Stomach (tissue), 9 donors: ENCODE data around the gene MRPL2. TPM values are rescaled to one million over a fixed set of nuclear protein-coding genes. Genes with fewer than 3 reads are reported as not detected.
"Not testable (repeated sequence)": the region's sequence is repeated elsewhere in the genome, so short reads cannot be mapped to it uniquely, and the experiment has no call there.

Experiments used
- DNase-seq, 2 donors: peaks; one replicate each; pipeline versions ENCODE4 v3.0.0 to v3.0.0-alpha.2; 2013 to 2019
- H3K27ac ChIP-seq, 5 donors: fragments of 200-600 bp in 4 of 5; sonication (generic) in 4 of 5; one replicate each; pipeline ENCODE4 v1.5.1; 2013 to 2019; ENCODE audit warnings: mild to moderate bottlenecking in 1 of 5, moderate library complexity in 1 of 5
- H3K27me3 ChIP-seq, 3 donors: fragments of 200-600 bp; sonication (generic); one replicate each; pipeline ENCODE4 v1.5.1; 2017 to 2019; ENCODE audit warnings: mixed run types in 1 of 3
- H3K36me3 ChIP-seq, 4 donors: fragments of 200-600 bp; sonication (generic); 1 replicate in 3 of 4; 2 replicates in 1 of 4; pipeline ENCODE4 v1.5.1; 2016 to 2019
- H3K4me1 ChIP-seq, 4 donors: fragments of 200-600 bp; sonication (generic); one replicate each; pipeline ENCODE4 v1.5.1; 2016 to 2019
- H3K4me3 ChIP-seq, 4 donors: fragments of 200-600 bp; sonication (generic) in 3 of 4; one replicate each; pipeline ENCODE4 v1.5.1; 2016 to 2019; ENCODE audit warnings: mild to moderate bottlenecking in 1 of 4
- H3K9me3 ChIP-seq, 4 donors: fragments of 200-600 bp; sonication (generic); one replicate each; pipeline ENCODE4 v1.5.1; 2016 to 2019
- CTCF ChIP-seq, 7 experiments: fragments of 450-650 bp in 4 of 7; fragments of 200-600 bp in 3 of 7; sonication (generic) in 3 of 7; IDR thresholded peaks; one replicate each; pipeline ENCODE4 v1.5.1; 2016 to 2019; ENCODE audit warnings: antibody characterized with exemption in 7 of 7, control low read depth in 2 of 7, mild to moderate bottlenecking in 1 of 7
- EP300 ChIP-seq: sonication (generic); formaldehyde crosslinking; IDR thresholded peaks from one replicate; pipeline ENCODE4 v1.6.1; 2017; ENCODE audit warnings: antibody characterized with exemption
- POLR2A ChIP-seq, 4 donors: fragments of 450-650 bp; IDR thresholded peaks; one replicate each; pipeline ENCODE4 v1.6.1; 2016; ENCODE audit warnings: antibody characterized with exemption in 4 of 4, control low read depth in 2 of 4, mild to moderate bottlenecking in 1 of 4, moderate library complexity in 1 of 4
- POLR2AphosphoS5 ChIP-seq, 3 donors: sonication (generic); formaldehyde crosslinking; IDR thresholded peaks; one replicate each; pipeline ENCODE4 v1.6.1; 2016; ENCODE audit warnings: antibody characterized with exemption in 3 of 3
- WGBS, 5 donors: extraction: QIAGEN DNeasy Blood & Tissue Kit in 3 of 5; methylation state at CpG; one replicate each; pipeline versions ENCODE4 v1.1.5 to v1.1.7; 2013 to 2018; 5-methylcytosine and 5-hydroxymethylcytosine counted together
- intact Hi-C: fragments of 100-400 bp; cut with DNase I; formaldehyde crosslinking; loops from one replicate; pipeline ENCODE4 v1.15.1; 2023; ENCODE audit warnings: low total_unique reads
- polyA plus RNA-seq, 3 donors: library from polyadenylated mRNA; stranded (reverse); fragments of 200-250 nt; gene quantifications; one replicate each; pipeline ENCODE4 v1.2.3, GENCODE V29; 2013
- total RNA-seq, 5 donors: library from RNA; depleted of rRNA; stranded (reverse); fragments of >200 nt; gene quantifications; one replicate each; pipeline versions ENCODE4 v1.1.0 to v1.2.3, GENCODE V29; 2014 to 2016
- donor health status: healthy with polysubstance abuse.
- donor health status: Bipolar disorder and iron deficiency.
- donor health status: healthy.

The MRPL2 gene
- total and polyA plus RNA-seq, 8 donors, result 3.5 to 74.8 (median 19.6) TPM

DNA sequence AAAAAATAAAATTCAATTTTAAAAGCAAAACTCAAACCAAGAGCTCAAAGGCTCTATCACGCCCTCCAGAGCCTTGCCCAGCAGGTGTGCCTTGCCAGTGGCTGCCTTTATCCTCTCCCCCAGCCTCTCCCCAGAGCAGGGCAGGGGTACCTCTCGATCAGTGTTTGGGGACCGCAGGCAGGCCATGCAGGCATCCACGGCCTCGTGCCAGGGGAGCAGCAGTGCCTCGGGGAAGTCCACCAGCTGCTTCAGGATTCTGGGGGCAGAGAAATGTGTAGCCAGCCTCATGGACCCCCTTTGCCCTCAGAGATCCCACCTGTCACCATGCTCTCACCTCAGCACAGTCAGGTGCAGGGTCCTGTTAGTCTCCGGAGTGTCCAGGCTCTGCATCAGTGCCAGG, 11.2 kb downstream of the MRPL2 start:
- Histone ChIP-seq H3K4me1 (peaks cover 8 to 23% (median 17%) of the 10 kb centered on the region in 4 donors), H3K36me3 (peaks cover 47 to 84% (median 81%) of the 10 kb centered on the region in 4 donors), H3K9me3 (no peaks in the 10 kb centered on the region), H3K27me3 (no peaks in the 10 kb centered on the region), H3K27ac (no peak overlapping the region), H3K4me3 (no peak overlapping the region)
- TF ChIP-seq POLR2A (IDR thresholded peaks at IDR 0.05) (no peak), EP300 (no peak), CTCF (IDR thresholded peaks at IDR 0.05) (no peak), POLR2AphosphoS5 (IDR thresholded peaks at IDR 0.05) (no peak)
- 87 to 96% (median 91%) methylated on average over 5 to 7 of the region's 7 CpGs for WGBS, 5 donors
- intact Hi-C loops, result no loop called here
- no peak for DNase-seq

DNA sequence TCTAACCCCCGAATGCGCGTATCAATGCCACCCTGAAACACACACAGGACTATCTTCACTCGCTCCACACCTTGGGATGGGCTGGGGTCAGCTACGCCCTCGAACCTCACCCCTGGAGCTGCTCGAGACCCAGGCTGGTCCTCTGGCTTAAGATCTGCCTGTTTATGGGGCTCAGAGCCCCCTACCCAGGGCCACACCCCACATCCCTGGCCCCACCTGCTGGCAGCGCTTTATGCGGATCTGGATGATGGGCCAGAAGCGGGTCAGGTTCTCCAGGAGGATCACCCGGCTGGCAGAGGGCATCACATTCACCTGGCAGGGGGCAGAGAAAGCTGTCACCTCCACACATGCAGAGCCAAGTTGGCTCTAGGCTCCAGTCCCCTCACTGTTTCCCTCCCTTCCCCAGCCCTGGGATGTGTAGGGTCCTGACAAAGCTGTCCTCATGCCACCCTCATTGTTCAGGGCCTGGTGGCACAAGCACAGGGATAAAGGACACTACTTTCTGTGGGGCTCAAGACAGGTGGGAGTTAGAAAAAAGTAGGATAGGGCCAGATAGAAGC, 13.8 kb downstream of the MRPL2 start:
- Histone ChIP-seq H3K36me3 (peaks cover 60 to 98% (median 96%) of the 10 kb centered on the region in 4 donors), H3K9me3 (no peaks in the 10 kb centered on the region), H3K27me3 (no peaks in the 10 kb centered on the region), H3K27ac (no peak overlapping the region), H3K4me1 (no peaks in the 10 kb centered on the region), H3K4me3 (no peak overlapping the region)
- 84 to 94% (median 93%) methylated on average over 6 to 11 of the region's 11 CpGs for WGBS, 5 donors
- no peak for DNase-seq
- no peak for TF ChIP-seq POLR2AphosphoS5 (IDR thresholded peaks at IDR 0.05)
- TF ChIP-seq POLR2A (IDR thresholded peaks at IDR 0.05), result no peak
- no peak for TF ChIP-seq CTCF (IDR thresholded peaks at IDR 0.05)
- TF ChIP-seq EP300, result no peak
- intact Hi-C loops, result no loop called here

DNA sequence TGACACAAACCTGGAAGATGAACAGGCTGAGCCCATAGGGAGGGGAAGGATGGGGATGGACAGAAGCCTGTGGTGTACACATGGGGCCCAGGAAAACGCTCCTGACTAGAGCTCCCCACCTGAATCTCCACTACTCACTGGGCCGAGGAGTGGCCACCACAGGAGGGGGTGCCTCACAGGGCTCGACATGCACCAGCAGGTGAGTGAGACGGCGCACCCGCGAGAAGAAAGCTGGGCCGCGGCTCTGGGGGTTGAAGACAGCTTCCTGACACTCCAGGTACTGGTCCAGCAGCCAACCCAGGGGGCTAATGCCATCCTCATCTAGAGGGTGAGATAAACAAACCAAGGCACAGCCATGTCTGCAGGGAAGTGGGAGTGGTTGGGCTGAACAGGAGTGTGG, 15.9 kb downstream of the MRPL2 start:
- Histone ChIP-seq H3K4me3 (no peak overlapping the region), H3K36me3 (peaks cover 59 to 97% (median 96%) of the 10 kb centered on the region in 4 donors), H3K4me1 (no peaks in the 10 kb centered on the region), H3K27me3 (no peaks in the 10 kb centered on the region), H3K9me3 (no peaks in the 10 kb centered on the region), H3K27ac (no peak overlapping the region)
- no peak for DNase-seq
- TF ChIP-seq POLR2AphosphoS5 (IDR thresholded peaks at IDR 0.05), result no peak
- no peak for TF ChIP-seq POLR2A (IDR thresholded peaks at IDR 0.05)
- no peak for TF ChIP-seq CTCF (IDR thresholded peaks at IDR 0.05)
- TF ChIP-seq EP300, result no peak
- intact Hi-C loops, result no loop called here
- 91 to 95% (median 93%) methylated on average over 7 to 9 of the region's 9 CpGs for WGBS, 5 donors

GRCh38 chr6:43041475-43041874, 17.8 kb downstream of the MRPL2 start:
- 88 to 95% (median 90%) methylated on average over 7 to 8 of the region's 8 CpGs for WGBS, 5 donors
- H3K4me1 ChIP-seq, H3K4me3 ChIP-seq, intact Hi-C loops, H3K27me3 ChIP-seq, H3K27ac ChIP-seq, H3K9me3 ChIP-seq, DNase-seq: not testable (repeated sequence)
- H3K36me3 ChIP-seq, result peaks cover 65 to 97% (median 96%) of the 10 kb centered on the region in 4 donors

DNA sequence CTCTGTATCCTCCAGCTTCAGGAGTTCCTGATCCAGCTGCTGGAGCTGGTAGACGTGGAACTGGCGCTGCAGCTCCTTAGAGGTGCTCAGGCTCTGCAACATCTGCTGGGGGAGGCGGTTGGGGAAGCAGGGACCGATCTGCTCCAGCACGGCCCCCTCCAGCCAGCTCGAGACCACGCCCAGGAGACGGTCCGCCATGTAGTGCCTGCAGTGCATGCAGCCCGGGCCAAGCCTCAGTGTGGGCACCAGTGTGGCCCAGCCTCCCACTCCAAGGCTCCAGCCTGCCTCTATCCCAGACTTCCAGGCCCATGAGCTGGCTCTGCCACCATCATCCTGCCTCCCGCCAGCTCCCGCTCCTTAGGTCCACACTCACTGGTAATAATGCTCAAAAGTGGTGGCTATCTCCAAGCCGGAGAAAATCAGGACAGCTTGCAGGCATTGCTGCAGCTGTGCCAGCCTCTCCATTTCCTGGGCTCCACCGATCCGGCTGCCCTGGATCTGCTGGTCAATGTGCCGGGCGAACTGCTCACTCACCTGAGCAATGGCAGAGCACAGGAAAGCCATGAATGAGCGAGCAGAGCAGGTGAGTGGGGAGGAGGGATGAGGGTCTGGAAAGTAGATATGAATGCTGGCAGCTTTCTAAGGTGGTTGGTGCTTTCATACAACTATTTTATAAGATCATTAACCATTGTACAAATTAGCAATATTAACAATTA, 18.5 kb downstream of the MRPL2 start:
- intact Hi-C loops, result no loop called here
- peaks cover 65 to 97% (median 96%) of the 10 kb centered on the region in 4 donors for H3K36me3 ChIP-seq
- no peak for DNase-seq
- TF ChIP-seq POLR2A (IDR thresholded peaks at IDR 0.05), result no peak
- no peak for TF ChIP-seq CTCF (IDR thresholded peaks at IDR 0.05)
- TF ChIP-seq EP300, result no peak
- TF ChIP-seq POLR2AphosphoS5 (IDR thresholded peaks at IDR 0.05), result no peak
- 94 to 96% (median 95%) methylated on average over 10 to 18 of the region's 18 CpGs for WGBS, 5 donors
- peaks cover 0 to 5% (median 0%) of the 10 kb centered on the region in 4 donors for H3K4me1 ChIP-seq
- no peak overlapping the region for H3K27ac ChIP-seq
- no peak overlapping the region for H3K4me3 ChIP-seq
- H3K27me3 ChIP-seq, result no peaks in the 10 kb centered on the region
- H3K9me3 ChIP-seq, result no peaks in the 10 kb centered on the region
